ENCODE data around the gene PHACTR1. TPM values are rescaled to one million over a fixed set of nuclear protein-coding genes. Genes with fewer than 3 reads are reported as not detected.

PHACTR1 gene
- polyA plus RNA-seq, 2 of the 4 experiments (the other 2 are of a cell fraction): not detected

DNA sequence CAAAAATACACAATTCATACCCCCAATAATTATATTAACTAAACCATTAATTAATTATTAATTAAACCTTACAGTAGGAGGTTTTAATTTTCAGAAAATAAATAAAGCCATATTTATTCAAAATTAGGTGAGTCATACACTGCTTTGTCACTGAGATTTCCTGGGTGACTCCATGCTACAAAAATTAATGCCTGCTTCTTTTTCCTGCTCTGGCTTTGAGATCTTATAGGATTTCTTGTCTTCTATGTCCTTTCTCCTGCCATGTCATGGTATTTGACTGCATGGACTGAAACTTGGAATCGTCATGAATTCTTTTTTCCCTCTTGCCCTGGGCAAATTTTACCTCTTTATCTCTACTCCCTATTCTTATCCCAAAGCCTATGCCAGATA is 133.2 kb downstream of the PHACTR1 start:
- FAIRE-seq (no peak), DNase-seq (ENCODE audit: low read depth in 1 of 2, low spot score in 1 of 2) (no peak), ATAC-seq (no peak)
- POLR2A ChIA-PET: no interaction called here
- H3K4me1 ChIP-seq: no peaks in the 10 kb centered on the region
- CTCF ChIA-PET: no interaction called here
- no peak overlapping the region for H3K4me2 ChIP-seq
- 26% methylated on average over 1 of the region's 1 CpG for WGBS (ENCODE audit: missing lambda C conversion rate)
- TF ChIP-seq FOSB (CRISPR knock-in tag; IDR thresholded peaks at IDR 0.05): no peak
- no peak for TF ChIP-seq RARB (CRISPR knock-in tag; IDR thresholded peaks at IDR 0.05)
- no peak for TF ChIP-seq FOSL2 (IDR thresholded peaks at IDR 0.05)
- TF ChIP-seq FOSL2 (CRISPR knock-in tag; IDR thresholded peaks at IDR 0.05): no peak
- no peak for TF ChIP-seq BHLHE40 (IDR thresholded peaks at IDR 0.05; ENCODE audit: low read depth, low read length)
- no peak for TF ChIP-seq JUNB (IDR thresholded peaks at IDR 0.05)
- TF ChIP-seq POLR2AphosphoS2 (conservative IDR thresholded peaks at IDR 0.05; ENCODE audit: low read length): no peak
- TF ChIP-seq FOXS1 (CRISPR knock-in tag; IDR thresholded peaks at IDR 0.05): no peak
- H3K27ac ChIP-seq: no peak overlapping the region
- H3K4me3 ChIP-seq: no peak overlapping the region
- H3K9me3 ChIP-seq: no peaks in the 10 kb centered on the region

DNA sequence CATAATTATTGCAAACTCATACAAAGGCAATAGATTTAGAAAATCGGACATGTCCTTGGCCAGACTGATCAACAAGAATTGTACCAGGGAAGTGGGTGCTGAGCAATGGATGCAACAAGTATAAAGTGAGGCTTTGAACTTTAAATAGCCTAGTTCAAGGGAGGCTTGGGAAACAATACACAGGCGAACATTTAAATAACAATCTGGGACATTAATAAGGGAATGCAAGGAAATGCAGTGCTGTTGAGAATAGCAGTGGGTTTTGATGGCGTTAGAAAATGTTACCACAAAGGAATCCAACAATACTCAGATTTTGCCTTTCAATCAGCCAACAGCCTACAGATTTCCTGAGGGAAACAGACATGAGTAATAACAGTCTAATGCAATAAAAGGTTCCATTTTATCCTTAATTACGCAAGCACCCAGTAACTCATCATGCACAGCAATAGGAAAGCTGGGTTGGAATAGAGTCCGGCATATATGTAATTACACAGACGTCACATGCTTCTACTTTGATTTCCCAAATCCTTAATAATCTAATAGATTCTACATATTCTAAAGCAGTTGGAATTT is 134.6 kb downstream of the PHACTR1 start:
- 71% methylated on average over 6 of the region's 6 CpGs for WGBS (ENCODE audit: missing lambda C conversion rate)
- Histone ChIP-seq H3K4me3 (no peak overlapping the region), H3K4me2 (no peak overlapping the region), H3K4me1 (no peaks in the 10 kb centered on the region), H3K27ac (no peak overlapping the region), H3K9me3 (no peaks in the 10 kb centered on the region)
- FAIRE-seq (no peak), ATAC-seq (no peak), DNase-seq (ENCODE audit: low read depth in 1 of 2, low spot score in 1 of 2) (no peak)
- ChIA-PET POLR2A (no interaction called here), CTCF (no interaction called here)
- no peak for TF ChIP-seq NPAS2 (CRISPR knock-in tag; IDR thresholded peaks at IDR 0.05; ENCODE audit: borderline replicate concordance)
- TF ChIP-seq CHD2 (IDR thresholded peaks at IDR 0.05; ENCODE audit: low read length, partially characterized antibody): no peak
- TF ChIP-seq, protein P1, sequence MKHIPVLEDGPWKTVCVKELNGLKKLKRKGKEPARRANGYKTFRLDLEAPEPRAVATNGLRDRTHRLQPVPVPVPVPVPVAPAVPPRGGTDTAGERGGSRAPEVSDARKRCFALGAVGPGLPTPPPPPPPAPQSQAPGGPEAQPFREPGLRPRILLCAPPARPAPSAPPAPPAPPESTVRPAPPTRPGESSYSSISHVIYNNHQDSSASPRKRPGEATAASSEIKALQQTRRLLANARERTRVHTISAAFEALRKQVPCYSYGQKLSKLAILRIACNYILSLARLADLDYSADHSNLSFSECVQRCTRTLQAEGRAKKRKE (CRISPR knock-in tag; IDR thresholded peaks at IDR 0.05; ENCODE audit: low read depth): no peak
- TF ChIP-seq, protein P2, sequence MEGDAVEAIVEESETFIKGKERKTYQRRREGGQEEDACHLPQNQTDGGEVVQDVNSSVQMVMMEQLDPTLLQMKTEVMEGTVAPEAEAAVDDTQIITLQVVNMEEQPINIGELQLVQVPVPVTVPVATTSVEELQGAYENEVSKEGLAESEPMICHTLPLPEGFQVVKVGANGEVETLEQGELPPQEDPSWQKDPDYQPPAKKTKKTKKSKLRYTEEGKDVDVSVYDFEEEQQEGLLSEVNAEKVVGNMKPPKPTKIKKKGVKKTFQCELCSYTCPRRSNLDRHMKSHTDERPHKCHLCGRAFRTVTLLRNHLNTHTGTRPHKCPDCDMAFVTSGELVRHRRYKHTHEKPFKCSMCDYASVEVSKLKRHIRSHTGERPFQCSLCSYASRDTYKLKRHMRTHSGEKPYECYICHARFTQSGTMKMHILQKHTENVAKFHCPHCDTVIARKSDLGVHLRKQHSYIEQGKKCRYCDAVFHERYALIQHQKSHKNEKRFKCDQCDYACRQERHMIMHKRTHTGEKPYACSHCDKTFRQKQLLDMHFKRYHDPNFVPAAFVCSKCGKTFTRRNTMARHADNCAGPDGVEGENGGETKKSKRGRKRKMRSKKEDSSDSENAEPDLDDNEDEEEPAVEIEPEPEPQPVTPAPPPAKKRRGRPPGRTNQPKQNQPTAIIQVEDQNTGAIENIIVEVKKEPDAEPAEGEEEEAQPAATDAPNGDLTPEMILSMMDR (IDR thresholded peaks at IDR 0.05): no peak
- no peak for TF ChIP-seq POLR2AphosphoS2 (conservative IDR thresholded peaks at IDR 0.05; ENCODE audit: low read length)
- no peak for TF ChIP-seq HOXB13 (CRISPR knock-in tag; IDR thresholded peaks at IDR 0.05; ENCODE audit: low read depth)
- no peak for TF ChIP-seq BHLHE40 (IDR thresholded peaks at IDR 0.05; ENCODE audit: low read depth, low read length)
- TF ChIP-seq ZC3H11A (IDR thresholded peaks at IDR 0.05): no peak
- no peak for TF ChIP-seq ZFP36 (IDR thresholded peaks at IDR 0.05; ENCODE audit: borderline replicate concordance, partially characterized antibody)
- no peak for TF ChIP-seq MYC (IDR thresholded peaks at IDR 0.05; ENCODE audit: borderline replicate concordance, low read length)
- TF ChIP-seq JUNB (IDR thresholded peaks at IDR 0.05): no peak
- no peak for TF ChIP-seq JUN (IDR thresholded peaks at IDR 0.05)
- TF ChIP-seq, protein P3, sequence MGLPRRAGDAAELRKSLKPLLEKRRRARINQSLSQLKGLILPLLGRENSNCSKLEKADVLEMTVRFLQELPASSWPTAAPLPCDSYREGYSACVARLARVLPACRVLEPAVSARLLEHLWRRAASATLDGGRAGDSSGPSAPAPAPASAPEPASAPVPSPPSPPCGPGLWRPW (IDR thresholded peaks at IDR 0.05): no peak
- no peak for TF ChIP-seq EP300 (IDR thresholded peaks at IDR 0.05)
- TF ChIP-seq, protein P4, sequence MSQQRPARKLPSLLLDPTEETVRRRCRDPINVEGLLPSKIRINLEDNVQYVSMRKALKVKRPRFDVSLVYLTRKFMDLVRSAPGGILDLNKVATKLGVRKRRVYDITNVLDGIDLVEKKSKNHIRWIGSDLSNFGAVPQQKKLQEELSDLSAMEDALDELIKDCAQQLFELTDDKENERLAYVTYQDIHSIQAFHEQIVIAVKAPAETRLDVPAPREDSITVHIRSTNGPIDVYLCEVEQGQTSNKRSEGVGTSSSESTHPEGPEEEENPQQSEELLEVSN (IDR thresholded peaks at IDR 0.05; ENCODE audit: borderline replicate concordance, low read depth): no peak
- no peak for TF ChIP-seq HEYL (CRISPR knock-in tag; IDR thresholded peaks at IDR 0.05)
- TF ChIP-seq EHF (CRISPR knock-in tag; IDR thresholded peaks at IDR 0.05): no peak

DNA sequence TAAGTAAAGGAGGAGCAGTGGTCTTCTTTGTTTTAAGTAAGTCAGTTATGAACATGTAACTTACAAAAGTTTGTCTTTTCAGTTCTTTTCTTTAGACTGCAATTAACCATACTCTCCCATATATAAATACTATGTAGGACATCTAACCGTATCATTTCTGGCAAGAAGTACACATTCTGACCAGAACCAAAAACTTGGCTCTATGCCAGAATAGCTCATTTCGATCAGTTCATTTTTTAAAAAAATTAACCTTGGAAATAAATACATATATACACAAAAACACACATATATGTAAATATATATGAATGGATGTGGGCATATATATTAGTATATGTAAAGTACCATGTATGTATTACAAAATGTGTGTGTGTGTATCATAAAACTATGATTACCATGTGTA is 145.0 kb downstream of the PHACTR1 start:
- ChIA-PET CTCF (no interaction called here), POLR2A (no interaction called here)
- TF ChIP-seq, protein P2 (IDR thresholded peaks at IDR 0.05): no peak
- TF ChIP-seq JUNB (IDR thresholded peaks at IDR 0.05): no peak
- no peak for TF ChIP-seq ZNF302 (CRISPR knock-in tag; IDR thresholded peaks at IDR 0.05)
- no peak for TF ChIP-seq ZC3H11A (IDR thresholded peaks at IDR 0.05)
- no peak for TF ChIP-seq HDAC2 (IDR thresholded peaks at IDR 0.05)
- DNase-seq (ENCODE audit: low read depth in 1 of 2, low spot score in 1 of 2) (no peak), FAIRE-seq (no peak), ATAC-seq (no peak)
- no peak overlapping the region for H3K27ac ChIP-seq
- H3K4me1 ChIP-seq: no peaks in the 10 kb centered on the region
- H3K4me3 ChIP-seq: no peak overlapping the region
- 18% methylated on average over 2 of the region's 2 CpGs for WGBS (ENCODE audit: missing lambda C conversion rate)
- H3K9me3 ChIP-seq: no peaks in the 10 kb centered on the region
- no peak overlapping the region for H3K4me2 ChIP-seq

Data from A549 (cell line).